HCT116 (cell line): ENCODE measurements around the gene GMDS. TPM values are rescaled to one million over a fixed set of nuclear protein-coding genes. Genes with fewer than 3 reads are reported as not detected.

Source experiments
- ATAC-seq: fragments of 200-7000 bp; cut with Tn5 transposase; 2 replicates; pipeline ENCODE4 v1.9.1; 2020; ENCODE audit warnings: mild to moderate bottlenecking, moderate library complexity
- BruUV-seq: library from RNA; stranded (reverse); fragments of 400-500 nt; replicated peaks from 2 replicates; lab custom pipeline; 2021; lab: Mats Ljungman, UMichigan
- CTCF ChIA-PET: fragments of 300-600 bp; sonication (Branson Sonifier 250); formaldehyde crosslinking; loops from one replicate; lab custom pipeline; 2021; ENCODE audit warnings: antibody characterized with exemption; lab: Charles Lee
- POLR2A ChIA-PET: fragments of 300-600, 350-600 bp; sonication (Branson Sonifier 250); formaldehyde crosslinking; loops from one replicate; lab custom pipeline; 2021; ENCODE audit warnings: antibody characterized with exemption; lab: Charles Lee
- RAD21 ChIA-PET, 2 experiments: fragments of 300-600 bp; sonication (Branson Sonifier 250); formaldehyde crosslinking; loops; one replicate each; lab custom pipeline; 2023; ENCODE audit warnings: low total read pairs in 2 of 2; ENCODE audit not compliant: uncharacterized antibody in 2 of 2, unreplicated experiment in 2 of 2, low non-redundant PET in 1 of 2; lab: Charles Lee
- DNase-seq: peaks from one replicate; pipeline ENCODE4 v3.0.0-alpha.2; 2010; ENCODE audit warnings: low read depth, low spot score
- H2AFZ ChIP-seq: fragments of 200-600 bp; shearing (Covaris generic), sonication (generic); 2 replicates; pipeline ENCODE4 v1.6.1; 2017; ENCODE audit warnings: low read depth, mixed run types, mixed read lengths, antibody characterized with exemption, low read length; ENCODE audit not compliant: poor library complexity, severe bottlenecking
- H3K27ac ChIP-seq: 2 replicates; pipeline ENCODE4 v1.5.1; 2012; ENCODE audit warnings: low read depth, low read length
- H3K27me3 ChIP-seq: fragments of 200-600 bp; sonication (generic); 2 replicates; pipeline ENCODE4 v1.6.1; 2016; ENCODE audit warnings: mixed run types, low read length, mixed read lengths; ENCODE audit not compliant: insufficient read depth
- H3K36me3 ChIP-seq, 2 experiments: fragments of 200-500 bp in 1 of 2; fragments of 200-600 bp in 1 of 2; sonication (Bioruptor generic) in 1 of 2; sonication (generic) in 1 of 2; 2 replicates each; pipeline versions ENCODE4 v1.5.1 to v1.6.1; 2014 to 2016; ENCODE audit warnings: low read length in 2 of 2, inconsistent platforms in 1 of 2, mixed read lengths in 1 of 2, mixed run types in 1 of 2; ENCODE audit not compliant: insufficient read depth in 2 of 2, control insufficient read depth in 1 of 2
- H3K4me1 ChIP-seq, 2 experiments: fragments of 200-600 bp in 1 of 2; sonication (generic) in 1 of 2; 2 replicates each; pipeline versions ENCODE4 v1.5.1 to v1.6.1; 2012 to 2017; ENCODE audit warnings: low read length in 2 of 2, inconsistent platforms in 1 of 2, mild to moderate bottlenecking in 1 of 2, mixed read lengths in 1 of 2, mixed run types in 1 of 2, moderate library complexity in 1 of 2; ENCODE audit not compliant: insufficient read depth in 2 of 2, control insufficient read depth in 1 of 2
- H3K4me2 ChIP-seq: fragments of 200-600 bp; sonication (generic); 2 replicates; pipeline ENCODE4 v1.6.1; 2017; ENCODE audit warnings: mixed run types, low read length, mixed read lengths
- H3K4me3 ChIP-seq, 2 experiments: fragments of 200-600 bp in 1 of 2; sonication (generic) in 1 of 2; replicated peaks in 1 of 2; 2 replicates each; pipeline ENCODE4 v1.5.1; 2011 to 2016; ENCODE audit warnings: low read length in 2 of 2, control low read depth in 1 of 2, low read depth in 1 of 2, mild to moderate bottlenecking in 1 of 2, mixed read lengths in 1 of 2, mixed run types in 1 of 2
- H3K79me2 ChIP-seq: fragments of 200-600 bp; sonication (generic); 2 replicates; pipeline ENCODE4 v1.6.1; 2017; ENCODE audit warnings: mild to moderate bottlenecking, mixed run types, low read length, moderate library complexity, mixed read lengths; ENCODE audit not compliant: insufficient read depth
- H3K9ac ChIP-seq: fragments of 200-600 bp; sonication (generic); 2 replicates; pipeline ENCODE4 v1.6.1; 2016; ENCODE audit warnings: low read length, mixed read lengths
- H3K9me2 ChIP-seq: fragments of 200-600 bp; sonication (generic), shearing (Covaris generic); 2 replicates; pipeline ENCODE4 v1.6.1; 2017; ENCODE audit warnings: mixed run types, mild to moderate bottlenecking, moderate library complexity; ENCODE audit not compliant: insufficient read depth
- H3K9me3 ChIP-seq, 2 experiments: fragments of 200-500 bp in 1 of 2; fragments of 200-600 bp in 1 of 2; sonication (Bioruptor generic) in 1 of 2; sonication (generic) in 1 of 2; 2 replicates each; pipeline ENCODE4 v1.6.1; 2014 to 2017; ENCODE audit warnings: low read length in 2 of 2, mixed read lengths in 2 of 2, inconsistent platforms in 1 of 2, low read depth in 1 of 2, mild to moderate bottlenecking in 1 of 2, mixed run types in 1 of 2, moderate library complexity in 1 of 2; ENCODE audit not compliant: control insufficient read depth in 1 of 2, insufficient read depth in 1 of 2
- H4K20me1 ChIP-seq: fragments of 200-600 bp; sonication (generic), shearing (Covaris generic); 2 replicates; pipeline ENCODE4 v1.6.1; 2017; ENCODE audit warnings: mixed run types, mild to moderate bottlenecking, moderate library complexity; ENCODE audit not compliant: insufficient read depth
- ATF3 ChIP-seq: IDR thresholded peaks from 2 replicates; pipeline ENCODE4 v1.6.1; 2012
- CBX3 ChIP-seq: IDR thresholded peaks from 2 replicates; pipeline ENCODE4 v1.6.1; 2012; ENCODE audit warnings: low read depth
- CEBPB ChIP-seq: IDR thresholded peaks from 2 replicates; pipeline ENCODE4 v1.6.1; 2012; ENCODE audit warnings: low read depth
- EGR1 ChIP-seq: IDR thresholded peaks from 2 replicates; pipeline ENCODE4 v1.6.1; 2012; ENCODE audit warnings: low read depth
- ELF1 ChIP-seq: IDR thresholded peaks from 2 replicates; pipeline ENCODE4 v1.6.1; 2012; ENCODE audit warnings: low read depth, borderline replicate concordance
- EZH2 ChIP-seq: fragments of 200-600 bp; sonication (generic); IDR thresholded peaks from 2 replicates; pipeline ENCODE4 v1.6.1; 2017; ENCODE audit warnings: antibody characterized with exemption, mixed run types
- EZH2phosphoT487 ChIP-seq: fragments of 200-600 bp; IDR thresholded peaks from 2 replicates; pipeline ENCODE4 v1.6.1; 2018; ENCODE audit warnings: antibody characterized with exemption, borderline replicate concordance
- POLR2AphosphoS5 ChIP-seq: IDR thresholded peaks from 2 replicates; pipeline ENCODE4 v1.6.1; 2011; ENCODE audit warnings: mild to moderate bottlenecking, low read depth, low read length, moderate library complexity
- RAD21 ChIP-seq: IDR thresholded peaks from 2 replicates; pipeline ENCODE4 v1.6.1; 2012; ENCODE audit warnings: low read depth, mild to moderate bottlenecking
- SIN3A ChIP-seq: IDR thresholded peaks from 2 replicates; pipeline ENCODE4 v1.6.1; 2012; ENCODE audit warnings: low read depth
- SP1 ChIP-seq: IDR thresholded peaks from 2 replicates; pipeline ENCODE4 v1.6.1; 2012; ENCODE audit warnings: low read depth
- SRF ChIP-seq: IDR thresholded peaks from 2 replicates; pipeline ENCODE4 v1.6.1; 2012; ENCODE audit warnings: low read depth
- TCF7L2 ChIP-seq: IDR thresholded peaks from 2 replicates; pipeline ENCODE4 v1.7.0; 2011; ENCODE audit warnings: borderline replicate concordance, inconsistent platforms; ENCODE audit not compliant: insufficient read depth, insufficient read length; ENCODE audit errors: extremely low read depth
- ZFX ChIP-seq: fragments of 450-650 bp; IDR thresholded peaks from 2 replicates; pipeline ENCODE4 v1.6.1; 2017
- ZNF274 ChIP-seq: fragments of 200-500 bp; sonication (Bioruptor generic); IDR thresholded peaks from 2 replicates; pipeline ENCODE4 v1.6.1; 2014; ENCODE audit warnings: mild to moderate bottlenecking, low read depth, low read length, inconsistent platforms
- intact Hi-C: fragments of 100-400 bp; cut with micrococcal nuclease; formaldehyde crosslinking; loops from 2 replicates; pipeline ENCODE4 v1.10.0; 2022
- total RNA-seq: library from RNA; stranded (reverse); gene quantifications from one replicate; pipeline ENCODE4 v1.2.1, GENCODE V29; 2021; ENCODE audit not compliant: unreplicated experiment
- TF ChIP-seq, protein P1 (sequence below): IDR thresholded peaks from 2 replicates; pipeline ENCODE4 v1.6.1; 2012

Gene GMDS
- total RNA-seq, 1 experiment from 2014 or later = 34.4 TPM

DNA sequence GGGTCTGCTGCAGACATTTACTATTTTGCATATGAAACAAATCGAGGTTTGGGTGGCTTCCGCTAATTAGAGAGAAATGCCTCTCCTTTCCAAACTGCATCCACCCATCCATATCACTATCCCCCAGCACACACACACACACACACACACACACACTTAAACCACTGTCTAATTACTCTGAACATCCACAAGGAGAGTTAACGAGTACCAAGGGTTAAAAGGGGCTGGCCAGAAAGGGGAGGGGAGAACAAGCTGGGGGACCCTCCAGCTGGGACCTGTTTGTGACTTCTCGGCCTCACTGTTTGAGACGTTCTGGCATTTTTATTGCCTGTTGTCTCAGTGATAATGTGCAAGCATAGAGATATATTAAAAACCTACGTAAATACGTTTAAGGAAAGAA is 374.5 kb downstream of the GMDS start:
- H3K4me1 ChIP-seq = no peaks in the 10 kb centered on the region
- no peaks in the 10 kb centered on the region for H3K9me2 ChIP-seq
- RAD21 ChIA-PET = no interaction called here
- H3K27me3 ChIP-seq = no peaks in the 10 kb centered on the region
- H3K79me2 ChIP-seq = no peaks in the 10 kb centered on the region
- no peaks in the 10 kb centered on the region for H3K9me3 ChIP-seq
- POLR2A ChIA-PET = no interaction called here
- TF ChIP-seq ATF3 = no peak
- TF ChIP-seq RAD21 = no peak
- no peak for TF ChIP-seq EGR1
- TF ChIP-seq POLR2AphosphoS5 = no peak
- TF ChIP-seq EZH2phosphoT487 = no peak
- no peak for TF ChIP-seq SIN3A
- TF ChIP-seq SP1 = no peak
- no peak for TF ChIP-seq ZNF274
- TF ChIP-seq SRF = no peak
- TF ChIP-seq, protein P1, sequence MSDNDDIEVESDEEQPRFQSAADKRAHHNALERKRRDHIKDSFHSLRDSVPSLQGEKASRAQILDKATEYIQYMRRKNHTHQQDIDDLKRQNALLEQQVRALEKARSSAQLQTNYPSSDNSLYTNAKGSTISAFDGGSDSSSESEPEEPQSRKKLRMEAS = no peak
- no peak for TF ChIP-seq ELF1
- TF ChIP-seq ZFX = no peak
- TF ChIP-seq TCF7L2 = no peak
- no peak for TF ChIP-seq CBX3
- no peak for TF ChIP-seq CEBPB
- no peak for TF ChIP-seq EZH2
- DNase-seq (no peak), ATAC-seq (no peak)
- H3K36me3 ChIP-seq = no peaks in the 10 kb centered on the region
- H2AFZ ChIP-seq = no peak overlapping the region
- no peaks in the 10 kb centered on the region for H4K20me1 ChIP-seq
- no TSS peak for BruUV-seq
- no peak overlapping the region for H3K4me2 ChIP-seq
- H3K9ac ChIP-seq = no peak overlapping the region
- CTCF ChIA-PET = no interaction called here
- H3K27ac ChIP-seq = no peak overlapping the region
- intact Hi-C loops = no loop called here
- no peak overlapping the region for H3K4me3 ChIP-seq
